SK-N-MC (cell line): ENCODE results near the gene C22orf31.

Experiments used
- EZH2 ChIP-seq: fragments of 200-600 bp; sonication (generic); IDR thresholded peaks from one replicate; pipeline ENCODE4 v1.6.1; 2017; ENCODE audit warnings: antibody characterized with exemption
- POLR2AphosphoS5 ChIP-seq: IDR thresholded peaks from 2 replicates; pipeline ENCODE4 v1.6.1; 2012; ENCODE audit warnings: mild to moderate bottlenecking, low read depth, low read length, borderline replicate concordance

DNA sequence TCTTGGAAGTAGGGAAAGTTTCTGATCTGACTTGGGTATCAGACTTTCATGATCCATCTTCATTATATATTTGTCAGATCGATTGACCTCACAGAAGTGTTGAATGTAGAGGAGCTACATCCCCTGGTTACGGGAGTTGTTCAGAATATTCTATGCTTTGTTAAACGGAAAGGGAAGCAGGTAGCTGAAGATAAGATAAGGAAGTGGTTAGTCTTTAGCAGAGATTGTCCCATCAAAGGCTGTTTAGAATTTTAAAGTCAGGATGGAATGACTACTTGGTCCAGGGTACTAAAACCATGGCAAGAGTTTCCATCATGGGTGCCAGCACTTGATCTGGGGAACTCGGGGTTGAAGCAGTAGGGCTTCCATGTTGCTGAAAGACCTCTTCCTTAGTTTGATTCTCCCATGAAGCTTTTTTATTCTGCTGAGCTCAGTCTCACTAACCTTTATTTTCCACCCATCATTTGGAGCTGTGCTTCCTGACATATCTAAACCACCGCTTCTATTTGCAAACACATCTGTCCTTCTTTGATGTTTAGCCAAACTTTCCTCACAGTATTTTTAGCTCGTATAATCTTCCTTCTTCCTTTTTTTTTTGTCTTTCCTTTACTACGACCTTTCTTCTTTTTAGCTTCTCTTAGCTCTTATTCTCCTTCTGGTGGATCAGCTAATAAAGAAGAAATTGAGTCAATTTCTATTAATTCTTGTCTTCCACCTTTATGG lies 4.0 kb upstream of the C22orf31 start:
- TF ChIP-seq POLR2AphosphoS5 (no peak), EZH2 (no peak)
